HG02642 (cell line): ENCODE results near the gene RALGDS.
A peak's percentile ranks its signal among the peaks of the same experiment; 100 is the strongest.

Source experiments
- ATAC-seq: cut with Tn5 transposase; IDR thresholded peaks from one replicate; pipeline ENCODE4 v1.9.1; 2021; ENCODE audit warnings: mild to moderate bottlenecking; ENCODE audit not compliant: unreplicated experiment, poor library complexity

Gene RALGDS

GRCh38 chr9:133121915-133122550 is 993 bp upstream of the RALGDS start:
- no peak for ATAC-seq

GRCh38 chr9:133120501-133121197 is 391 bp downstream of the RALGDS start:
- peak; percentile 7 for ATAC-seq

GRCh38 chr9:133119846-133120500 is 1.1 kb downstream of the RALGDS start:
- no peak for ATAC-seq

GRCh38 chr9:133119103-133119845 is 1.8 kb downstream of the RALGDS start:
- no peak for ATAC-seq

- no peak for ATAC-seq
Measured at GRCh38 chr9:133118568-133118967, 2.5 kb downstream of the RALGDS start.

GRCh38 chr9:133118179-133118520 is 2.9 kb downstream of the RALGDS start:
- no peak for ATAC-seq

GRCh38 chr9:133117271-133118178 is 3.5 kb downstream of the RALGDS start:
- no peak for ATAC-seq

- no peak for ATAC-seq
Measured at GRCh38 chr9:133116346-133117231, 4.5 kb downstream of the RALGDS start.

GRCh38 chr9:133115604-133116345 is 5.3 kb downstream of the RALGDS start:
- ATAC-seq = peak; percentile 52

GRCh38 chr9:133114886-133115603 is 6.0 kb downstream of the RALGDS start:
- ATAC-seq = no peak

GRCh38 chr9:133113949-133114885 is 6.8 kb downstream of the RALGDS start:
- no peak for ATAC-seq

GRCh38 chr9:133113163-133113948 is 7.7 kb downstream of the RALGDS start:
- no peak for ATAC-seq

- ATAC-seq = no peak
Measured at GRCh38 chr9:133112663-133113026, 8.4 kb downstream of the RALGDS start.

- ATAC-seq = no peak
Measured at GRCh38 chr9:133111808-133112662, 9.0 kb downstream of the RALGDS start.
